Subcutaneous abdominal adipose tissue (tissue), 5 donors: ENCODE data around the gene TXNDC15.
"Not testable (repeated sequence)": the region's sequence is repeated elsewhere in the genome, so short reads cannot be mapped to it uniquely, and the experiment has no call there.

Experiments
- H3K27ac ChIP-seq: one replicate; pipeline ENCODE4 v1.7.0; 2013; ENCODE audit warnings: low read depth, mild to moderate bottlenecking, inconsistent platforms, low read length, moderate library complexity
- H3K27me3 ChIP-seq, 5 donors: one replicate each; pipeline ENCODE4 v1.7.0; 2013; ENCODE audit warnings: low read length in 5 of 5, inconsistent platforms in 1 of 5; ENCODE audit not compliant: control insufficient read depth in 5 of 5, insufficient read depth in 4 of 5
- H3K36me3 ChIP-seq, 5 donors: one replicate each; pipeline ENCODE4 v1.7.0; 2013; ENCODE audit warnings: low read length in 5 of 5; ENCODE audit not compliant: control insufficient read depth in 5 of 5, insufficient read depth in 5 of 5
- H3K4me1 ChIP-seq, 5 donors: one replicate each; pipeline ENCODE4 v1.7.0; 2013; ENCODE audit warnings: low read length in 5 of 5, mild to moderate bottlenecking in 3 of 5, moderate library complexity in 1 of 5; ENCODE audit not compliant: control insufficient read depth in 5 of 5, insufficient read depth in 5 of 5
- H3K4me3 ChIP-seq, 5 donors: one replicate each; pipeline ENCODE4 v1.7.0; 2013; ENCODE audit warnings: low read length in 5 of 5, low read depth in 1 of 5
- H3K9ac ChIP-seq, 5 donors: one replicate each; pipeline ENCODE4 v1.7.0; 2013; ENCODE audit warnings: low read length in 5 of 5, mild to moderate bottlenecking in 4 of 5, moderate library complexity in 3 of 5
- H3K9me3 ChIP-seq, 5 donors: one replicate each; pipeline ENCODE4 v1.7.0; 2013; ENCODE audit warnings: low read length in 5 of 5; ENCODE audit not compliant: control insufficient read depth in 5 of 5
- donor health status: healthy.
- donor health status: healthy.
- donor health status: healthy.
- donor health status: healthy.
- donor health status: healthy.

Gene TXNDC15

DNA sequence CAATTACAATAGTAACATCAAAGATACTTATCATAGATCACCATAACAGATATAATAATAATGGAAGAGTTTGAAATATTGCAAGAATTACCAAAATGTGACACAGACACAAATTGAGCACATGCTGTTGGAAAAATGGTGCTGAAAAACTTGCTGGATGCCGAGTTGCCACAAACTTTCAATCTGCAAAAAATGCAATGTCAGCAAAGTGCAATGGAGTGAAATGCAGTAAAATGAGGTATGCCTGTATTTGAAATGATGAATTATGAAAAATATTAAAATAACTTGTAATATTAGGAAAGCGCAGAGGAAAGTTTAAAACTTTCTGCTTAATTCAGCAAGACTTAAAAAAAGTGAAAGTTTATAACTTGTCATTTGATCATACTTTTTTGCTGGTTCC lies 18.8 kb downstream of the TXNDC15 start:
- no peaks in the 10 kb centered on the region for H3K4me1 ChIP-seq
- H3K36me3 ChIP-seq = peaks cover 13 to 47% (median 22%) of the 10 kb centered on the region in 5 donors
- no peak overlapping the region for H3K27ac ChIP-seq
- no peak overlapping the region for H3K4me3 ChIP-seq
- no peaks in the 10 kb centered on the region for H3K9me3 ChIP-seq
- H3K27me3 ChIP-seq = no peaks in the 10 kb centered on the region
- H3K9ac ChIP-seq = no peak overlapping the region

DNA sequence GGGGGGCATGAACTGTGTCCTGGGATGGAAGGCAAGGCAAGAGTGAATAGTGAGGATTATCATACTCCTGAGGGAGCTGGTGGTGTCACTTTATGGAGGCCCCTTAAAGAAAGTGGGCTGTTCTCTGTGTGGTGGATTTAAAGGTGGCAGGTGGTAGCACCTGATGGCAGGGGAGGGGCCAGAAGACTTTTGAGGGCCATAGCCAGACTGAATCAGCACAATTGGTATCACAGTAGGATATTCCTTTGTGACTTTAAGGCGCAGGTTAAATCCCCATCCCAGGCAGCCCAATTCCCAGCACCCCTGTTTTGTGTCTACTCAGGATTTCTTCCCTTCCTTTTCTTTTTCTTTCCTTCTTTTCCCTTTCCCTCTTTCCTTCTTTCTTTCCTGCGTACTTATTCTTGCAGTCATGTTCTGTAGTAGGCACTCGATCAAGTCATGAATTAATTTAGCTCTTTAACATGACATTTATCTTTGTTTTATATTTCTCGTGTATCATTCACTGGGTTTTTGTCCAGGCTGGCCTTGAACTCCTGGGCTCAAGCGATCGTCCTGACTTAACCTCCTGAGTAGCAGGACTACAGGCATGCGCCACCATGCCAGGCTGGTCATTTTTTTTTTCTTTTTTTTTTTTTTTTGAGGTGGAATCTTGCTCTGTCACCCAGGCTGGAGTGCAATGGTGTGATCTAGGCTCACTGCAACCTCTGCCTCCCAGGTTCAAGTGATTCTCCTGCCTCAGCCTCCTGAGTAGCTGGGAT lies 19.8 kb downstream of the TXNDC15 start:
- Histone ChIP-seq H3K27me3 (no peaks in the 10 kb centered on the region), H3K36me3 (peaks cover 19 to 39% (median 23%) of the 10 kb centered on the region in 5 donors), H3K9me3 (no peaks in the 10 kb centered on the region)

DNA sequence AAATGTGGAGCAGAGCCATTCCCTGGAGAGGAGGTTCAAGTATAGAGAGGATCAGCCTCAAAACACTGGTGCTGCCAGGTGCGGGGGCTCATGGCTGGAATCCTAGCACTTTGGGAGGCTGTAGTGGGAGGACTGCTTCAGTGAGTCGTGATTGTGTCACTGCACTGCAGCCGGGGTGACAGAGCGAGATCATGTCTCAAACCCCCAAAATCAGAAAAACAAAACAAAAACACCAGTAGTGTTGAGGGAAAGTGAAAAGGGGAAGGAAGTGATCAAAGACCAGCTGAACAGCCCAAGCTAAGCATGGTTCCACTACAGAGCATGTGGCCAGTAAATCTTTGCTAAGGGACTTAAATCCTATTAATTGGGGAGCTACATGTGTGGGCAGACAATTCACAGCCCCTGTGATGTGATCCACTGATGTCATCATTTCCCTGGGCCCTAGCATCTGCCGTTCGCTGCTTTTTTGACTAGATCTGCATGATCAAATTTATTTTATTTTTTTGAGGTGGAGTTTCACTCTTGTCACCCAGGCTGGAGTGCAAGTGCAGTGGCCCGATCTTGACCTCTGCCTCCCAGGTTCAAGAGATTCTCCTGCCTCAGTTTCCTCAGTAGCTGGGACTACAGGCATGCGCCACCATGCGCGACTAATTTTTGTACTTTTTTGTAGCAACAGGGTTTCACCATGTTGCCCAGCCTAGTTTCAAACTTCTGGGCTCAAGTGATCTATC lies 28.1 kb downstream of the TXNDC15 start:
- Histone ChIP-seq H3K4me3 (no peak overlapping the region), H3K9me3 (no peaks in the 10 kb centered on the region), H3K36me3 (peaks cover 9 to 17% (median 13%) of the 10 kb centered on the region in 5 donors), H3K27ac (no peak overlapping the region), H3K9ac (peak overlapping the region in 1 of 5 donors; percentile 2), H3K27me3 (no peaks in the 10 kb centered on the region), H3K4me1 (peaks cover 0 to 6% (median 5%) of the 10 kb centered on the region in 5 donors)

More for the DNA sequence above, 19.8 kb downstream of the TXNDC15 start:
- Histone ChIP-seq H3K4me3 (no peak overlapping the region), H3K9ac (no peak overlapping the region), H3K4me1 (no peaks in the 10 kb centered on the region), H3K27ac (no peak overlapping the region)

DNA sequence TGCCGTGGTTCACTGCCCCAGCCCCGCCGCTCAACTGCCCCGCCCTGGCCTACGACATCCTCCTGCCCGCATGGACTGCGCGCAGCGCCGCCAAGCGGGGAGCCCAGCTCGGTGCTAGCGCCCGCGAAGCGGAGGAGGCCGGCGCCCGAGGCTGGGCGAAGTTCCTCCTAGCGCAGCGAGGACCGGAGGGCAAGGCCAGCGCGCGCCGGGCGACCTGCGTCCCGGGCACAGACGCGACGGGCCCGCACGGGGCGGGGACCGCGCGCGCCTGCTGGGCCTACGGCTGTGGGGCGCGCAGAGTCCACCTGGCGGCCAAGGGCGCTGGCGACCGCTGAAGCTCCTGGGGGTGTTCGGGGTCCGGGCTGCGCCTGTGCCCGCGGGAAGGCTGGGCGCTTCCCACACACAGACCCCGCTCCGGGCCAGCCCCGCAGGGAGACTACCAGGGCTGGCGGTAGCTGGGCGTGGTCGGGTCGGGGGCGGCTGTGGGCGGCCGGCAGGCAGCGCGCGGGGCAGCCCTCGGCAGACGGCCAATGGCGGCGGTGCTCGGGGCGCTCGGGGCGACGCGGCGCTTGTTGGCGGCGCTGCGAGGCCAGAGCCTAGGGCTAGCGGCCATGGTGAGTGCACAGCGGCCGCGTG lies 30.6 kb downstream of the TXNDC15 start, which contains the start of gene PCBD2:
TSS of gene PCBD2 (plus strand) at position 522 of the 636 bp plus-strand sequence. CDS start at position 531, 9 bp downstream.
- Histone ChIP-seq H3K4me1 (peaks cover 0 to 6% (median 5%) of the 10 kb centered on the region in 5 donors), H3K9me3 (no peaks in the 10 kb centered on the region), H3K27ac (peak within 1 kb of the TSS; percentile 86), H3K36me3 (peaks cover 0 to 10% (median 4%) of the 10 kb centered on the region in 5 donors), H3K27me3 (no peaks in the 10 kb centered on the region), H3K9ac (peak within 1 kb of the TSS; percentile 48 to 93 (median 84)), H3K4me3 (peak within 1 kb of the TSS; percentile 79 to 90 (median 84))

DNA sequence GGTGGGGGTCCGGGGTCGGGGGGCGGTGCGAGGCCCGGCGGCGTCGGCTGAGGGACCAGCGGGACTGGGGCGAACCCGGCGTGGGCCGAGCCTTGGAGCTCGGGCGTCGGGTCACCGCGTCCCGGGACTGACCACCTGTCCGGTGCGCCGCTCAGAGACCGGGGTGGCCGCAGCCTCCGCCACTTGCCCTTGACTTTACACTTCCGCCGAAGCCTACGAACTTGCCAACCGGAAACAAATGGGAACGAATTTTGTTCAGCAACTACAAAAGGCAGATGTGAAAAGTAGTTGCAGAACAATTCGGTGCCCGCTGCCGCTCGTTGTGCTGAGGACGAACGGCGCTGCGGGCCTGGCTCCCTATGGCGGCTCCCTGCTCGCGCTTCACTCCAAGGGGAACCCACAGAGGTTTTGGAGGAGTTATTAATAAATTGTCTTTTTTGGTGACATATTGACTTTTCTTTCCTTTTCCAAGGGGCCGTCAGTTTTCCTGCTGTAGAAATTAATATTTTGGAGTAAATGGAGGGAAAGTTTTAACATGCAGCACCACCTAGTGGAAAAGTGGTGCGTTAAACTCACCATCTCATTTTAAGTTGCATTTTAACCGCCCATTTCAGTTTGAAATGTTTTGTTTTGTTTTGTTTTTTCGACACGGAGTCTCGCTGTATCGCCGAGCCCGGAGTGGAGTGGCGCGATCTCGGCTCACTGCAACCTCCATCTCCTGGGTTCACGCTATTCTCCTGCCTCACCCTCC lies 31.2 kb downstream of the TXNDC15 start:
- Histone ChIP-seq H3K36me3 (peaks cover 0 to 11% (median 0%) of the 10 kb centered on the region in 5 donors), H3K9ac (peak overlapping the region; percentile 48 to 93 (median 84)), H3K4me3 (peak overlapping the region; percentile 79 to 90 (median 84)), H3K9me3 (no peaks in the 10 kb centered on the region), H3K4me1 (peaks cover 0 to 6% (median 5%) of the 10 kb centered on the region in 5 donors), H3K27me3 (no peaks in the 10 kb centered on the region), H3K27ac (peak overlapping the region; percentile 86)

DNA sequence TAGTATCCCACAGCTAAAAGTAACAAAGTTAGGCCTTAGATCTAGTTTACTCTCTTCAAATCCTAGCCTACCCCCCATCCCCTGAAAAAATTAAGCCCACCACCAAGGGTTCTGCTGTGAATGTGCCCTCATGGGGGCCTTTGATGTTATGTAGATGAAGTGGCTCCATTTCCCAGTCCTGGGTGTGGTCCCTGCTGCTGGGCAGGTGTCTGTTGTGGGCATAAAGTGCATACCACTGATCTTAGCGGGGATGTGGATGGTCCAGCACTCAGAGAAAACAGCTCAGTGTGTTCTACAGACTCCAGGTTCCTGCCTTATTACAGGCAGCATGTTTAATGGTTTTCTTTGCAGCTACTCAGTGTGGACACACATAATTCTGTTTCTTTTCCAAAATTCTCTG lies 32.6 kb downstream of the TXNDC15 start:
- Histone ChIP-seq H3K36me3 (peaks cover 3 to 16% (median 11%) of the 10 kb centered on the region in 5 donors), H3K9ac (peak overlapping the region in 1 of 5 donors; percentile 47), H3K9me3 (no peaks in the 10 kb centered on the region), H3K27ac (no peak overlapping the region), H3K4me3 (no peak overlapping the region), H3K4me1 (peaks cover 0 to 6% (median 5%) of the 10 kb centered on the region in 5 donors), H3K27me3 (no peaks in the 10 kb centered on the region)

DNA sequence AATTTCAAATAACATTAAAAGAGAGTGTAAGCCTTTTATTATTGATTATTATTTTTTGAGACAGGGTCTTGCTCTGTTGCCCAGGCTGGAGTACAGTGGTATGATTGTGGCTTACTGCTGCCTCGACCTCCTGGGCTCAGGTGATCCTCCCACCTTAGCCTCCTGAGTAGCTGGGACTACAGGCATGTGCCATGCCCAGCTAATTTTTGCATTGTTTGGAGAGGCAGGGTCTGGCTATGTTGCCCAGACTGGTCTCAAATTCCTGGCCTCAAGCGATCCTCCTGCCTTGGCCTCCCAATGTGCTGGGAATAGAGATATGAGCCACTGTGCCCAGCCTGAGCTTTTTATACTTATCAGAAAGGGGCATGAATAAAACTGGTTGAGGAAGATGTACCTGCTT lies 36.6 kb downstream of the TXNDC15 start:
- Histone ChIP-seq H3K4me1 (peaks cover 0 to 18% (median 6%) of the 10 kb centered on the region in 5 donors), H3K9ac (peak overlapping the region in 1 of 5 donors; percentile 37), H3K36me3 (peaks cover 3 to 42% (median 19%) of the 10 kb centered on the region in 5 donors)
- H3K27me3 ChIP-seq, H3K9me3 ChIP-seq, H3K27ac ChIP-seq, H3K4me3 ChIP-seq: not testable (repeated sequence)

DNA sequence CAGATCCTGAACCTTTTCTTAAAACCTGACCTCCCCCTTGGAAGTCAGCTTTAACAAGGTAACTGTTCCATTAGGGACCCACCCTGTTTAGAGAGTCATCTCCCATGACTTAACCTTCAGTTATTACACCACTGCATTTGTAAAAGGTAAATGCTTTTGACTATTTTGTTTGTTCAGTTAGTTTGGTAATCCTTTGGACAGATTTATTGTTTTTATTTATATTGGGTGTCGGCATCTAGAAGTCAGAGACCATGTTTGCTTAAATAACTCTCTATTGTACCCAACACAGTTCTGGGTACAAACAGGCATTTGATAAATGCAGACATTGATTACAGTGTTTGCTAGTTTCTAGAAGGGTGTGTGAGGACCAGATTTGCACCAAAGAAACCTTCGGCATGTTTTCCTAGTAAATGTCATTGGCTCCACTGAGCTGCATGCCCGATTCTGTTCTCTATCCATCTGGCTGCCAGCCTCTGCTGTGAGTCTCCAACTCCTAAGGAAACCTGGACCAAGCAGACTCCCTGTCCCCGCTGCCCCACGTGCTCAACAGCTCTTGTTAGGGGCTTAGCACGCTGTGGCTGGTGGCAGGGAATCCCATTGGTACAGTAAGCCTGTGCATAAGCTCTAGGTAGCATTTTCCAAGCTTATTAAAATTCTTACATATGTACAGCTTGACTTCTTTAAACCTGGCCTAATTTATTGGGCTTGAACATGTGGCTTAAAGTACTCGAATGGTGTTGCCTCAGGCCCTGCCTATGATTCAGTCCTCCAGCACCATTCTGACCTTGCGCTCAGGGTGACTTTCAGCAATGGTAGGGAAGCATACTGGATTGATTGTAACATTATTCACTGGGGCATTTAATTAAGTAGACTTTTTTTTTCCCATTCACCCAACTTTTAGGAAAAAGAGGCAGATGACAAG lies 37.4 kb downstream of the TXNDC15 start:
- Histone ChIP-seq H3K27ac (no peak overlapping the region), H3K36me3 (peaks cover 3 to 45% (median 19%) of the 10 kb centered on the region in 5 donors), H3K9ac (peak overlapping the region in 1 of 5 donors; percentile 37), H3K4me1 (peaks cover 0 to 15% (median 6%) of the 10 kb centered on the region in 5 donors), H3K27me3 (no peaks in the 10 kb centered on the region), H3K9me3 (no peaks in the 10 kb centered on the region), H3K4me3 (no peak overlapping the region)
